Retinal pigment epithelial cell (primary cell): ENCODE measurements around the gene PSMA1.

Experiments
- DNase-seq: peaks from one replicate; pipeline ENCODE4 v3.0.0-alpha.2; 2010; ENCODE audit warnings: low read depth
- H3K4me3 ChIP-seq: 2 replicates; pipeline ENCODE4 v1.5.1; 2011; ENCODE audit warnings: mild to moderate bottlenecking, low read length, control low read depth, moderate library complexity
- CTCF ChIP-seq: conservative IDR thresholded peaks from 2 replicates; pipeline ENCODE4 v1.5.1; 2011; ENCODE audit warnings: low read depth, low read length, control low read depth, inconsistent platforms

The PSMA1 gene

GRCh38 chr11:14552089-14552488 is 31.9 kb upstream of the PSMA1 start:
- no peak for DNase-seq
- no peak for TF ChIP-seq CTCF
- H3K4me3 ChIP-seq = no peak overlapping the region

- no peak for DNase-seq
- TF ChIP-seq CTCF = no peak
- H3K4me3 ChIP-seq = no peak overlapping the region
Measured at GRCh38 chr11:14551380-14551779, 31.2 kb upstream of the PSMA1 start.

GRCh38 chr11:14549891-14550290 is 29.7 kb upstream of the PSMA1 start:
- TF ChIP-seq CTCF = no peak
- no peak for DNase-seq
- no peak overlapping the region for H3K4me3 ChIP-seq

DNA sequence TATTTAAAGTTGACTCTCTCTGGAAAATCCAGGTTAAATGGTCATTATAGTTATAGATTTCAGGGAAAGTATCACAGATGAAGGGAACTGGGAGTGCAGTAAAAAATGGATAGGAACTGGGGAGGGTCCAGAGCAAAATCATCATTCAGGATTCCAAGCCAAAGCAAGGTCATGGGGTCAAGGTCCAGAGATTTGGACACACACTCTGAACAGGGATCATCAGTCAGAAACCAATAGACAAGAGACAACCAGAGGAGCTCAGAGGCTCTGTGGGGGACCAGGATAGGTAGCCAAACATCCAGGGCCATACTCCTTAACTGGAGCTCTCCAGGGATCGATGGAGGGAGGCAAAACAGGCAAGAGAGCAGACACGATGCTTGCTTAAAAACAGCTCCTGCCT is 27.3 kb upstream of the PSMA1 start:
- H3K4me3 ChIP-seq = no peak overlapping the region
- DNase-seq = no peak
- TF ChIP-seq CTCF = no peak

DNA sequence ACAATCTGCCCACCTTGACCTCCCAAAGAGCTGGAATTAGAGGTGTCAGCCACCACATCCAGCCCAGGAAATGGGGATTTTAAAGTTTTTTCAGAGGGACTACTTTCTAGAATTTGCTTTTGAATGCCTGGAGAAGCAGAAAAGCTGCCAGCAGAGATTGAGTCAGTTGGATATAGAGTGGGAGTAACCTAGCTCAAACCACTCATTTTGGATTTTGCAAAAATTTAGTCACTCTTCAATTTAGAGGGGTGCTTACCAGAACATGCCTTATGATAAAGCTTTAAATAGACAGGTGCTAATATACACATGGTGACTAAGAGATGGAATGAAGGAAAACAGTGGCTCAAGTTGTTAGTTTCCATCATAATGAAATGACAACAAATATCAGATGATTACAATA is 26.5 kb upstream of the PSMA1 start:
- no peak overlapping the region for H3K4me3 ChIP-seq
- TF ChIP-seq CTCF = no peak
- no peak for DNase-seq

DNA sequence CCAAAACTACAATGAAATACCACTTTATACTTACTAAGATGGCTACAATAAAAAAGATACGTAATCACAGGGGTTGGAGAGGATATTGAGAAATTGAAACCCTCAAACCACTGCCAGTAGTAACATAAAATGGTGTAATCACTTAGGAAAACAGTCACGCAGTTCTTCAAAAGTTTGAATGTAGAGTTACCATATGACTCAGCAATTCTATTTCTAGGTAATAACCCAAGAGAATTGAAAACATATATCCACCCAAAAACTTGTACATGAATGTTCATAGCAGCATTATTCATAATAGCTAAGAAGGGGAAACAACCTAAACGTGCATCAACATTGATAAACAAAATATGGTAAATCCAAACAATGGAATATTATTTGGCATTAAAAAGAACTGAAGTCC is 24.4 kb upstream of the PSMA1 start:
- no peak for TF ChIP-seq CTCF
- no peak for DNase-seq
- H3K4me3 ChIP-seq = no peak overlapping the region

DNA sequence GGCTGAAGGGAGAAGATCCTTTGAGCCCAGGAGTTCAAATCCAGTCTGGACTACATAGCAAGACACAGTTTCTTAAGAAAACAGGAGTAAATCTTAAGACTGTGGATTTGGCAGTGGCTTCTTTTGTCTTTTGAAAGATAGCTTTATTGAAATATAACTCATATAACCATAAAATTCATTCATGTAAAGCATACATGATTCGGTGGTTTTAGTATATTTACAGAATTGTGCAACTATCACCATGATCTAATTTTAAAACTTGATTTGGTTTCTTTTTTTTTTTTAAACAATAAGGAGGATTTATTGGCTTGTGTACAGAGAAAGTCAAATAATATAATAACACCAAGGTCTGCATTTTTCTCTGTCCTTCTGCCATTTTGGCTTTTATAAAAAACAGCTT is 23.1 kb upstream of the PSMA1 start:
- DNase-seq = no peak
- TF ChIP-seq CTCF = no peak
- H3K4me3 ChIP-seq = no peak overlapping the region
